ENCODE data around the gene NKX6-2.

Gene NKX6-2

GRCh38 chr10:132786884-132787494 is 1.0 kb upstream of the NKX6-2 start:
- no peak for DNase-seq (ENCODE audit: extremely low spot score)
- CTCF ChIA-PET: no interaction called here
- TF ChIP-seq, protein P1, sequence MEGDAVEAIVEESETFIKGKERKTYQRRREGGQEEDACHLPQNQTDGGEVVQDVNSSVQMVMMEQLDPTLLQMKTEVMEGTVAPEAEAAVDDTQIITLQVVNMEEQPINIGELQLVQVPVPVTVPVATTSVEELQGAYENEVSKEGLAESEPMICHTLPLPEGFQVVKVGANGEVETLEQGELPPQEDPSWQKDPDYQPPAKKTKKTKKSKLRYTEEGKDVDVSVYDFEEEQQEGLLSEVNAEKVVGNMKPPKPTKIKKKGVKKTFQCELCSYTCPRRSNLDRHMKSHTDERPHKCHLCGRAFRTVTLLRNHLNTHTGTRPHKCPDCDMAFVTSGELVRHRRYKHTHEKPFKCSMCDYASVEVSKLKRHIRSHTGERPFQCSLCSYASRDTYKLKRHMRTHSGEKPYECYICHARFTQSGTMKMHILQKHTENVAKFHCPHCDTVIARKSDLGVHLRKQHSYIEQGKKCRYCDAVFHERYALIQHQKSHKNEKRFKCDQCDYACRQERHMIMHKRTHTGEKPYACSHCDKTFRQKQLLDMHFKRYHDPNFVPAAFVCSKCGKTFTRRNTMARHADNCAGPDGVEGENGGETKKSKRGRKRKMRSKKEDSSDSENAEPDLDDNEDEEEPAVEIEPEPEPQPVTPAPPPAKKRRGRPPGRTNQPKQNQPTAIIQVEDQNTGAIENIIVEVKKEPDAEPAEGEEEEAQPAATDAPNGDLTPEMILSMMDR (IDR thresholded peaks at IDR 0.05; ENCODE audit: control extremely low read depth, extremely low read depth, low read depth, missing control alignments): no peak
- POLR2A ChIA-PET: no interaction called here

GRCh38 chr10:132786476-132786883 is 533 bp upstream of the NKX6-2 start:
- CTCF ChIA-PET: no interaction called here
- POLR2A ChIA-PET: no interaction called here
- TF ChIP-seq, protein P1 (IDR thresholded peaks at IDR 0.05; ENCODE audit: control extremely low read depth, extremely low read depth, low read depth, missing control alignments): no peak
- no peak for DNase-seq (ENCODE audit: extremely low spot score)

- CTCF ChIA-PET: no interaction called here
- POLR2A ChIA-PET: no interaction called here
- no peak for DNase-seq (ENCODE audit: extremely low spot score)
- TF ChIP-seq, protein P1 (IDR thresholded peaks at IDR 0.05; ENCODE audit: control extremely low read depth, extremely low read depth, low read depth, missing control alignments): no peak
These were observed 853 bp downstream of the NKX6-2 start for GRCh38 chr10:132784866-132785722.

GRCh38 chr10:132783940-132784865 is 1.7 kb downstream of the NKX6-2 start:
- CTCF ChIA-PET: no interaction called here
- POLR2A ChIA-PET: no interaction called here
- TF ChIP-seq, protein P1 (IDR thresholded peaks at IDR 0.05; ENCODE audit: control extremely low read depth, extremely low read depth, low read depth, missing control alignments): no peak
- DNase-seq (ENCODE audit: extremely low spot score): no peak

GRCh38 chr10:132783165-132783939 is 2.6 kb downstream of the NKX6-2 start:
- TF ChIP-seq, protein P1 (IDR thresholded peaks at IDR 0.05; ENCODE audit: control extremely low read depth, extremely low read depth, low read depth, missing control alignments): no peak
- CTCF ChIA-PET: interaction anchor here (0.7 kb wide), 1 partner anchor 10 kb away, joined by 3 read pairs; no protein-coding TSS in a partner anchor
- POLR2A ChIA-PET: no interaction called here
- DNase-seq (ENCODE audit: extremely low spot score): no peak

All from GM10248 (cell line).